B cell (primary cell): ENCODE data around the gene CFAP65.

Experiments
- CTCF ChIP-seq: fragments of 200-600 bp; IDR thresholded peaks from one replicate; pipeline ENCODE4 v1.8.0; 2022; ENCODE audit warnings: antibody characterized with exemption, mild to moderate bottlenecking
- EZH2 ChIP-seq: IDR thresholded peaks from 2 replicates; pipeline ENCODE4 v1.6.1; 2012; ENCODE audit warnings: borderline replicate concordance, low read depth, mild to moderate bottlenecking, moderate library complexity, low read length; ENCODE audit not compliant: insufficient read depth, poor library complexity, severe bottlenecking

- TF ChIP-seq CTCF (no peak), EZH2 (peak; percentile 34)
Measured at GRCh38 chr2:219002395-219003266, 38.7 kb downstream of the CFAP65 start.
